Measurements from ENCODE around the gene GPR65. TPM values are rescaled to one million over a fixed set of nuclear protein-coding genes. Genes with fewer than 3 reads are reported as not detected.
"Not testable (repeated sequence)": the region's sequence is repeated elsewhere in the genome, so short reads cannot be mapped to it uniquely, and the experiment has no call there.

The GPR65 gene
- total RNA-seq, 1 experiment from 2014 or later, result not detected

GRCh38 chr14:88004506-88005036, 364 bp upstream of the GPR65 start:
- DNase-seq (ENCODE audit: low read depth), result no peak

GRCh38 chr14:88005978-88006851, 1.3 kb downstream of the GPR65 start:
- peak; percentile 25 for DNase-seq (ENCODE audit: low read depth)

- no peak for DNase-seq (ENCODE audit: low read depth)
Observed at GRCh38 chr14:88007608-88008007, 2.7 kb downstream of the GPR65 start.

- DNase-seq (ENCODE audit: low read depth), result no peak
Observed at GRCh38 chr14:88008039-88008742, 3.3 kb downstream of the GPR65 start.

- DNase-seq (ENCODE audit: low read depth), result no peak
Observed at GRCh38 chr14:88009486-88009885, 4.6 kb downstream of the GPR65 start.

- no peak for DNase-seq (ENCODE audit: low read depth)
Observed at GRCh38 chr14:88010331-88010730, 5.4 kb downstream of the GPR65 start.

GRCh38 chr14:88012495-88012894, 7.6 kb downstream of the GPR65 start:
- DNase-seq (ENCODE audit: low read depth), result no peak

GRCh38 chr14:88013750-88014349, 8.9 kb downstream of the GPR65 start:
- peak; percentile 65 for DNase-seq (ENCODE audit: low read depth)

GRCh38 chr14:88016768-88017167, 11.8 kb downstream of the GPR65 start:
- DNase-seq (ENCODE audit: low read depth), result no peak

GRCh38 chr14:88017535-88017934, 12.6 kb downstream of the GPR65 start:
- DNase-seq (ENCODE audit: low read depth), result no peak

GRCh38 chr14:88023658-88024187, 18.8 kb downstream of the GPR65 start:
- DNase-seq (ENCODE audit: low read depth), result no peak

GRCh38 chr14:88024252-88025086, 19.5 kb downstream of the GPR65 start:
- not testable (repeated sequence) for DNase-seq (ENCODE audit: low read depth)

GRCh38 chr14:88025313-88025712, 20.4 kb downstream of the GPR65 start:
- no peak for DNase-seq (ENCODE audit: low read depth)

GRCh38 chr14:88026890-88027289, 22.0 kb downstream of the GPR65 start:
- no peak for DNase-seq (ENCODE audit: low read depth)

- peak; percentile 29 for DNase-seq (ENCODE audit: low read depth)
Observed at GRCh38 chr14:88029500-88029899, 24.6 kb downstream of the GPR65 start.

GRCh38 chr14:88030079-88030478, 25.1 kb downstream of the GPR65 start:
- no peak for DNase-seq (ENCODE audit: low read depth)

- no peak for DNase-seq (ENCODE audit: low read depth)
Observed at GRCh38 chr14:88030892-88031291, 26.0 kb downstream of the GPR65 start.

- DNase-seq (ENCODE audit: low read depth), result no peak
Observed at GRCh38 chr14:88032373-88032772, 27.4 kb downstream of the GPR65 start.

GRCh38 chr14:88034076-88034475, 29.1 kb downstream of the GPR65 start:
- DNase-seq (ENCODE audit: low read depth), result no peak

GRCh38 chr14:88036422-88036821, 31.5 kb downstream of the GPR65 start:
- no peak for DNase-seq (ENCODE audit: low read depth)

GRCh38 chr14:88037325-88037724, 32.4 kb downstream of the GPR65 start:
- DNase-seq (ENCODE audit: low read depth), result no peak
